Measurements from ENCODE around the gene SLMAP.
"Not testable (repeated sequence)": the region's sequence is repeated elsewhere in the genome, so short reads cannot be mapped to it uniquely, and the experiment has no call there.

SLMAP gene

DNA sequence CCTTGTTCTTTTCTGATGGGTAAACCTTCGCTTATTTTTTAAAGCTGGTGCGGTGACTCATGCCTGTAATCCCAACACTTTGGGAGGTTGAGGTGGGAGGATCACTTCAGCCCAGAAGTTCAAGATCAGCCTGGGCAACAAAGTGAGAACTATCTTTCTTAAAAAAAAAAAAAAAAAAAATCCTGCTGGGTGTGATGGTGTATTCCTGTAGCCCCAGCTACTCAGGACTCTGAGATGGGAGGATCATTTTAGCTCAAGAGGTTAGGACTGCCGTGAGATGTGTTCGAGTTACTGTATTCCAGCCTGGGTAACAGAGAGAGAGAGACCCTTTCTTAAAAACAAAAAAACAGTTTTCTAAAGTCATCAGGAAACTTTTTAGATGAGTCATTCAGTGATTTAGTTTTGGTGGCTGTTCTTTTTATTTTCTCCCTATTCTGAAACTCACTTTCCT, 37.7 kb downstream of the SLMAP start:
- DNase-seq (ENCODE audit: low read depth in 1 of 2, low spot score in 1 of 2) = no peak

DNA sequence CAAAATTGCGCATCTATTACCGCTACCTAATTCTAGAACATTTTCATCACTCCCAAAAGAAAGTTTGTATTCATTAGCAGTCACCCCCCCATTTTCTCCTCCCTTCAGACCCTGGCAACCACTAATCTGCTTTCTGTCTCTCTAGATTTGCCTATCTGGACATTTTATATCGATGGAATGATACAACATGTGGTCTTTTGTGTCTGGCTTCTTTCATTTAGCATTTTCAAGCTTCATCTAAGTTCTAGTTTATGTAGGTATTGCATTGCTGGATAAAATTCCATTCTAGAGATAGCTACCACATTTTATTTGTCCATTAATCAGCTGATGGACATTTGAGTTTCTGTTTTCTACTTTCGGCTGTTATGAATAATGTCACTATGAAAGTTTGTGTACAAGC, 38.4 kb downstream of the SLMAP start:
- DNase-seq (ENCODE audit: low read depth in 1 of 2, low spot score in 1 of 2) = no peak

DNA sequence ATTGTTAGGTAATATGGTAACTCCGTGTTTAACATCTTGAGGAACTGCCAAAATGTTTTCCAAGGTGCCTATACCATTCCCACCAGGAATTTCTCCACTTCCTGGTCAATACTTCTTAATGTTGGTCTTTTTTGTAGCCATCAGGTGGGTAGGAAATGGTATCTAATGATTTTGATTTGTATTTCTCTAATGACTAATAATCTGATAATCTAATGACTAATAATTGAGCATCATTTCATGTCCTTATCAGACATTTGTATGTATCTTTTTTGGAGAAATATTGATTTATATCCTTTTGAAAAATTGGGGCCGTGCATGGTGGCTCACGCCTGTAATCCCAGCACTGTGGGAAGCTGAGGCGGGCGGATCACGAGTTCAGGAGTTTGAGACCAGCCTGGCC, 38.8 kb downstream of the SLMAP start:
- no peak for DNase-seq (ENCODE audit: low read depth in 1 of 2, low spot score in 1 of 2)

DNA sequence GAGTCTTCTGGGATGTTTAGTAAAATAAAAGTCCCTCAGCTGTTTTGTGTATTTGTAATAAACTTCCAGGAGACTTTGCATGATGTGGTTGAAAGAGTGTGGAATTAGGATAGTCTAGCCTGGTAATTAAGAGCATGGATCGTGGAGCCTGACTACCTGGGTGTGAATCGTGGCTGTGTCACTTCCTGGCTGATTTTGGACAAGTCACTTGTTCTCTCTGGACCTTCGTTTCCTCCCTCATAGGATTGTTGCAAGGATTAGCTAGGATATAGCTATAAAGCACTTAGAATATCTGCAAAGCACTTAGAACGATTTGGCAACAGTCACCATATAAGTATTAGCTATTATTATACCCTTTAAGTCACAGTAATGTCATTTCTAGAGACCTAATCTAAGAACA, 40.2 kb downstream of the SLMAP start:
- no peak for DNase-seq (ENCODE audit: low read depth in 1 of 2, low spot score in 1 of 2)

DNA sequence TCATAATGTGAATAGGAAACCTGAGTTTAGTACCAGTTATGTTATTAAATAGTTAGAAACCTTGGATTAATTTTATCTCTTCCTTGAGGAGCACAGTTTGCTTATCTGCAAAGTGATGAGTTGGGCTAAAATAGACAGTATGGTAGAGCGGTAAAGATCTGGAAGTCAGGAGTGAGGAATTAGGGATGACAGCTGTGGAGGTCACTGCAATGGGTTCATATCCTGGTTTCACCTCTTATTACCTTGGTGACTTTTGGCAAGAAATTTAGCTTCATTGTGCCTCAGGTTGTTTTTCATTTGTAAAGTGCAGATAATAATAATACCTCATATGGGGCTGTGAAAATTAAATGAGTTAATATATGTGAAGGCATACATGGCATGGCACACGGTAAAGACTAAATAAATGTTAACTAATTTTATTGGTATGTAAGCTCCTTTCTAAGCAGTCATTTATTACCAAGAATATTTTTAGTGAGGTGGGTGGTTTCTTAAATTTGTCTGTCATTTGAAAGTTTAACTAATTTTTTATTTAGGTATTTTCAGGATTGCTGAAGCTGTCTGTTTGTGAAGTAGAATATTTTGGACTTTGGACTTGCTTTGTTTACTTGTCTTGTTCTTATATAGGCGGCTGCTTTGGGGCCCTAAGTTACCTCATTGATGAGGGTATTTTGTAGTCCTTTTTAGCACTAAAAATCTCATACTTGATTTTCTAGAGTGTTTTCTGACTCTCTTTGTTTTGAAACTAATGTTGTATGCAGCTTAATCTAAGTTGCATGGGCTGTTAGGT, 41.8 kb downstream of the SLMAP start:
- no peak for DNase-seq (ENCODE audit: low read depth in 1 of 2, low spot score in 1 of 2)

DNA sequence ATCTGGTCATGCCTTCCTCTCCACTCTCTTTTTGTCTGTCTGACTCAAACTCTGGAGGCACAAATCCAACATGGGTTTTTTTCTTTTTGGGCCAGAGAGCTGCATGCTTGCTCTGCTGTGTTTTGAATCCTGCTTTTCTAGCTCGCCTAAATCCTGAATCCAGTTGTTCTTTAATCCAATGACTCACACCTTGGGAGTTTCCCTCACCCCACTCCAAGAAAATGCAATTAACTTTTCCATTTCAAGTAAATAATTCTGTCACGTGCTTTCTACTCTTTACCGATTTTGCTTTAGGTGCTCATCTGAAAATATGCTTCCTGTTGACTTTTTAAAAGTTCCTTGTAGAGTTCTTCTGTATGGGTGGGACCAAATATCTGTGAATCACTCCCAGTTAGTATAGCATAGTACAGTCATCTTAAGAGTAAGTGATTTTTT, 47.6 kb downstream of the SLMAP start:
- no peak for DNase-seq (ENCODE audit: low read depth in 1 of 2, low spot score in 1 of 2)

DNA sequence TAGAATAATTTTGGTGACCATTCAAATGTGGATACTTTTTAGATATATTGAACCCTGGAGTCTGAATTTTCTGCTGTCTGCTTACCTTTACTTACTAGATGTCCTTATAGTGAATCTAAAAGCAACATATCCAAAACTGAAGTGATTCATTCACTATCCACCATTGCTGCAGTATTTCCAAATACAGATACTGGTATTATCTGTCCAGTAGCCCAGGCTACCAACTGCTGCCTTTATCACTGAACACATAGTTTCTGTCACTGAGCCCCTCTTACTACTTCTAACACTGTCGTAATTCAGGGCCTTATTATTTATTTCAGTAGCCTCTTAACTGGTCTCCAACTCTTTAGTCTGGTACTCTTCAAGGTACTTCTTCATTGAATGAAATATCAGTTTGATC, 49.2 kb downstream of the SLMAP start:
- no peak for DNase-seq (ENCODE audit: low read depth in 1 of 2, low spot score in 1 of 2)

DNA sequence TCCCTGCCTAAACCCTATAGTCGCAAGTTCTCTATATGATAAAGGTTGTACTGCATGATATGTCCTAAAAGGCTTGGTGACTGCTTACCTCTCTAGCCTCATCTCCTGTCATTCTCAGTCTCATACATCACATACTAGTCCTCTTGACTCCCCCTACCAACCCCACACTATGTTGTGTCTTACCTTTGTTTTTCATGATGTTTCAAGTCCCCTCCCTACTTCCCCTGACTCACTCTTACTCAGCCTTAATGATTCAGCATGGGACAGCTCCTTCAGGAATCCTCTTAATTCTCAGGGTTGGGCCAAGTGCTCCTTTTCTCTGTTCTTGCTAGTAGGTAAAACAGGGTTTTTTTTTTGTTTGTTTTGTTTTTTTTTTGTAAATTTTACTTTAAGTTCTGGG, 49.6 kb downstream of the SLMAP start:
- DNase-seq (ENCODE audit: low read depth in 1 of 2, low spot score in 1 of 2) = no peak

DNA sequence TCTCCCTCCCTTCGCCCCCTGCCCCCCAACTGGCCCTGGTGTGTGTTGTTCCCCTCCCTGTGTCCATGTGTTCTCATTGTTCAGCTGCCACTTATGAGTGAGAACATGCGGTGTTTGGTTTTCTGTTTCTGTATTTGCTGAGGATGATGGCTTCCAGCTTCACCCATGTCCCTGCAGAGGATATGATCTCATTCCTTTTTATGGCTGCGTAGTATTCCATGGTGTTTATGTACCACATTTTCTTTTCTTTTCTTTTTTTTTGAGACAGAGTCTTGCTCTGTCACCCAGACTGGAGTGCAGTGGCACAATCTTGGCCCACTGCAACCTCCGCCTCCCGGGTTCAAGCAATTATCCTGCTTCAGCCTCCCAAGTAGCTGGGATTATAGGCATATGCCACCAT, 50.1 kb downstream of the SLMAP start:
- DNase-seq (ENCODE audit: low read depth in 1 of 2, low spot score in 1 of 2) = not testable (repeated sequence)

DNA sequence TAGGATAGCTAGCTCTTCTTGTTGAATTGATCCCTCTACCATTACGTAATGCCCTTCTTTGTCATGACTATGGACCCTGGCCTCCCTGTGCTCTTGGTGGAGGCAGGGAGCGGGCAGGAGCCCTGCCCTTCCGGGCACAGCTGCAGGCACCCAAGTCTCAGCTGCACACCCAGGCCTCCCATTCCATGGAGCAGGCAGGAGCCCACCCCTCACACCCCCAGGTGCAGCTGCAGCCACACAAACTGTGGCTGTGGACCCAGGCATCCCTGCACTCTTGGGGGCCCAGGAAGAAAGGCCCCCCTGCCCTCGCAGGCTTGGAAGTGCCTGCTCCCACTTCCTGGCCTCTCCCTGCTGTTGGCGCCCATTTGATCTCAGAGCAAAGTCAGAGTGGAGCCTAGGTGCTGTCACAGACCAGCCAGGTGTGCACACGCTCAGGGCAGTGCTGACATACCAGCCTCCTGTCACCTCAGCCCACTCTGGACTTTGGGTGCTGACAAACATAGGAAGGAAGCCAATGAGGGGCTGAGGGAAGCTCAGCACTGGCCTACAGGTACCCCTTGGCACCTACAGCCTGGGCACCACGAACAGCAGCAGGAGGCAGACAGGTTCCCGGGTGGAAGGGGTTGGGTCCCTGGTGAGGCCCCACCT, 53.0 kb downstream of the SLMAP start:
- no peak for DNase-seq (ENCODE audit: low read depth in 1 of 2, low spot score in 1 of 2)

DNA sequence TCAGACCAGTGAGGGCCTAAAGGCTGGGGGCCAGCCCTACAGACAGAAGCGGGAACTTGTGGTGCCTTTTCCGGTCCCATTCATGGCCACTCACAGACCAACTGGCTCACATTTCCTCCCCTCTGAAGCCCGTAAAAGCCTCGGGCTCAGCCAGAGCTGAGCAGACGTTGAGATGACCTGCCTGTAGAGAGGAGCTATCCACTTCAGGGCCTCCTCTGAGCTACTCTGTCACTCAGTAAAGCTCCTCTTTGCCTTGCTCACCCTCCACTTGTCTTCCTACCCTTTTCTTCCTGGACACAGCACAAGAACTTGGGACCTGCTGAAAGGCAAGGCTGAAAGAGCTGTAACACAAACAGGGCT, 53.5 kb downstream of the SLMAP start:
- no peak for DNase-seq (ENCODE audit: low read depth in 1 of 2, low spot score in 1 of 2)

DNA sequence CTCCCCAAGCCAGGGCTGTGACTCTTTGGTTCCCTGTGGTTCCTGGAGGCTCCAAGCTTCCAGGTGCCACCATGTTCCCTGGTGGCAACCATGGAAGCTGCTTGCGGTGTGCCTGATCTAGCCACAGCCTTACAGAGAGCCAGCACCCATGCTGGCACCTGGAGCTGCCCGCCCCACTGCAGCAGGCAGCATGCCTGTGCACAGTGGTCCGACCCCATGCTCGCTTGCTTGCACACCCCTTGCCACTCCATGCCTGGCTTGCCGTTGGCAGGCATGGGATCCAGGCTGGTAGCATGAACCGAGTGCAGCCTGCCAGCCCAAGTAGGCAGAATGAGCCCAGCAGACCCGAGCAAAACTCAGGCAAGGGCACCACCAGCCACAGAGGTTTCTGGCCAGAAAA, 53.9 kb downstream of the SLMAP start:
- DNase-seq (ENCODE audit: low read depth in 1 of 2, low spot score in 1 of 2) = no peak

DNA sequence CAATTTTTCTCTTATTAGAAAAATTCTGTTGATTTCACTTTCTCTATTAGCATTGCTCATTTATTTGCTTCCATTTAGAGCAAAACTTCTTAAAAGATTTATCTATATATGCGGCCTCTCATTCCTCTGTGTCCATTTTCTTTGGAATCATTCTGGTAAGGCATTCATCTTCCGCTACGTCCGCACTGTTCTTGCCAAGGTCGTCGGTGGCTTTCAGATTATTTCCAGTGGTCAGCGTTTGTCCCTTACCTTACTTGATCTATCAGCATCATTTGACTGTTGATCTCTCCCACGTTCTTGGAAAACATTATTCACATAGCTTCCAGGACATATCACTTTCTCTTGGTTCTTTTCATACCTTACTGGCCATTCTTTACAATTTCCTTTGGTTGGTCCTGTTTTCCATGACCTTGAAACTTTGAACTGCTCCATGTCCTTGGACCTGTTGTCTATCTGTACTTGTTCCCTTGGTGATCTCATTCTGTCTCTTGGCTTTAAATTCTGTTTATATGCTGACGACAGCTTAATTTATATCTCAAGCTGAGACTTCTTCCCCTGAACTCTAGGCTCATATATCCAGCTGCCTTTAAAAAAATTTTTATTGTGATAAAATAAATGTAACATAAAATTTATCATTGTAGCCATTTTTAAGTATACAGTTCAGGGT, 54.5 kb downstream of the SLMAP start:
- no peak for DNase-seq (ENCODE audit: low read depth in 1 of 2, low spot score in 1 of 2)

DNA sequence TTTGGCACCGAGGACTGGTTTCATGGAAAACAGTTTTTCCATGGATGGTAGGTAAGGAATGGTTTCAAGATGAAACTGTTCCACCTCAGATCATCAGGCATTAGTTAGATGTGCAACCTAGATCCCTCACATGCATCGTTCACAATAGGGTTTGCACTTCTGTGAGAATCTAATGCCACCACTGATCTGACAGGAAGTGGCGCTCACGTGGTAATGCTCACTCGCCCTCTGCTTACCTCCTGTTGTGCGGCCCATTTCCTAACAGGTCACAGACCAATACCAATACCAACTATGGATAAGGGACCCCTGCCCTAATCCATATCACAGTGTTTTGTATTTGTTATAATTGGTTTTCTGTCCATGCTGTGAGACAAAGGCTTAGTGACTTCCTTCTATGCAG, 58.9 kb downstream of the SLMAP start:
- DNase-seq (ENCODE audit: low read depth in 1 of 2, low spot score in 1 of 2) = no peak

DNA sequence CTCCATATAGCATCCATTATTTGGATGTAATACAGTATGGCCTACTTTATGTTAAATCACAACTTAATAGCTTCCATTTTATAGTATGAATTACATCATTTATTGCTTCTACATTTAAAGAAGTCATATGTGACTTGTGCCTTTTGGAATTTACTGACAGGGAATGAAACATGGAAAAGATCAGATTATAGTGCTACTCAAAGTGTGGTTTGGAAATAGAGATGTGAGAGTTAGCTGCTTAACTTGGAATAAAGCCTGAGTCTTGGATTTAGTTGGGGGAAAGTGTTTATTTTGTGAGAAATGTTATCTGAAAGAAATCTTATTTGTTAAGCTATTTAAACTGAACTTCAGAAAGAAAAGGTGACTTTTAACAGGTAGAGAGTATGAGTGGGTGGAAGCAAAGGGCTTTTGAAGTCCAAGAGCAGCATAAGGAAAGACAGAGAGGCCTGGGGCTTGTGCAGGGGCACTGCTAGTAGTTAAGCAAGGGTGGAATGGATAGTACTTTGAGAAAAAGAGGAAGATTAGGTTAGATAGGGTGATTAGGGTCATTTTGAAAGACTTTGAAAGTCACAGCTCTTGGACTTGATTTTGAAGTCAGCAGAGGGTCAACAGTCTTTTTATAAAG, 60.5 kb downstream of the SLMAP start:
- DNase-seq (ENCODE audit: low read depth in 1 of 2, low spot score in 1 of 2) = no peak

DNA sequence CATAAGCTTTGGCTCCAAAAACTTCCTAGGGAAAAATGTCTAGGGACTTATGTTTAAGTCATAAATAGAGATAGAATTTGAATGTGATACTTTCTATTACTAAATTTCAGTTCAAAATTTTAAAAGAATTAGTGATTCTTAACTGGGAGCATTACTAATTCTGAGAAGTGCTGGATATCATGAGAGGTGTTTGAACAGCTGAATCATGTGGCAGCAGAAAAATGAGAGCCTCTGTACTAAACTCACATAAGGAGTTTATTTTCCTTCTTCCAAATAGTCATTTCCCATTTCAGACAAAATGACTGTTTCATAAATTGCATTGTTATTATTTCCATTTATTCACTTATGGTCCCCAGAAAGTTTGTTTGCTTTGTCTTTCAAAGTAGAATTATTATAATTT, 62.7 kb downstream of the SLMAP start:
- DNase-seq (ENCODE audit: low read depth in 1 of 2, low spot score in 1 of 2) = no peak

DNA sequence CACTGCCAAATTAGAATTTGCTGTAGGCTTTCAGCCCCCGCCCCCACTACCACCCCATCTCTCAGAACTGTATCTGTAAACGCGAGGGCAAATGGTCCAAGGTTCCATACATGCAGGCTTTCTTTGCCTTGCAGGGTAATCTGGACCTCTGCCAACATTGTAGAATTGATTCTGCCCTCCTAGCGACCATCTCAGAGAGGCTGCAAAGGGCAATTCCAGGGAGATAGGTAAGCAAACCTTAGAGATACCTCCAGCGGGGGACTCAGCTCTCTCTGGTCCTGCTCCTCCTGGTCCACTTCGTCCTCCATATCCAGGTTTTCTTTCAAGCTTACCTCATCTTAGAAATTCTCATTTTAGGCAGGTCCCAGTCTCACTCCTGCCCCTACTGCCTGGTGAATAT, 64.4 kb downstream of the SLMAP start:
- no peak for DNase-seq (ENCODE audit: low read depth in 1 of 2, low spot score in 1 of 2)

DNA sequence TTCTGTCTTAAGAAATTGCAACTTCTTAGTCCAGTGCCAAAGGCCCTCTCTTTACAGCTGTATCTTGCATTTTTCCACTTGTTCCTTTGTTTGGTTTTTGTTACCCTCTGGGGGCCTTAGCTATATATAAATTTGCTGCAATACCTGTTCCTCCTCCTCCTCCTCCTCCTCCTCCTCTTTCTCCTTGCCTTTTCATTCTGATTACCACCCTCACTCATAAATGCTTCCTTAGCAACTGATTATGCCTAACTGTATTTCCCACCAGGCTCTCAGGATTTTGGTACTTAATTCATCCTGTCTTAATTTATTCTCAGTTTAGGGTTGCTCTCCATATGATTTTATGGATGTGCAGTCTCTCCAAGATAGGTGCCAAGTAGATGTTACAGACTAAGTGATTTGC, 65.7 kb downstream of the SLMAP start:
- no peak for DNase-seq (ENCODE audit: low read depth in 1 of 2, low spot score in 1 of 2)

DNA sequence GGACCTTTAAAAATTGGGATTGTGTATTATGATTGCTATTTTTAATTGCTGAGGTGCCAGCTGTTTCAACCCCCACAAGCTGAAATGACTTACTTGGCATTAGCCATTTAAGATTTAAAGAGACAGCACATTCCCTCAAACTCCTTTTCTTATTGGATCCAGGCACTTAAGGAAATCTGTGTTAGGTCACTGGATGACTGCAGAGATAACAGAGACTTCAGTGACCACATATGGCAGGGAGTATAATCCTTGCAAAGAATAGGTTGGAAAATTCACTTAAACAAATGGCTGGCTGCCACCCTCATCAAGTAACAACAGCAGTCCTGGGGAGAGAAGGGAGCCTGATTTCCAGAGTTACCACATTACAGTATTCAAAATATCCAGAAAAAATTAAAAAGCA, 66.6 kb downstream of the SLMAP start:
- DNase-seq (ENCODE audit: low read depth in 1 of 2, low spot score in 1 of 2) = no peak

DNA sequence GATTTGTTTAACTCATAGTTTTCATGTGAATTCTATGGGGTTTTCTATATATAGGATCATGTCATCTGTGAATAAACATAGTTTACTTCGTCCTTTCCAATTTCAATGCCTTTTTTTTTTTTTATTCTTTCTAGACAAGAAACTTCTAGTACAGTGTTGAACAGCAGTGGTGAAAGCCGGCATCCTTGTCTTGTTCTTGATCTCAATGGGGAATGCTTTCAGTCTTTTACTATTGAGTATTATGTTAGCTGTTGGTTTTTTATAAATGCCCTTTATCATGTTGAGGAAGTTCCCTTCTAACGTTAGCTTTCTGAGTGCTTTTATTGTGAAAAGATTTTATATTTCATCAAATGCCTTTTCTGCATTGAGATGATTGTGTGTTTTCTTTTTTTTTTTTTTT, 69.0 kb downstream of the SLMAP start:
- DNase-seq (ENCODE audit: low read depth in 1 of 2, low spot score in 1 of 2) = no peak

DNA sequence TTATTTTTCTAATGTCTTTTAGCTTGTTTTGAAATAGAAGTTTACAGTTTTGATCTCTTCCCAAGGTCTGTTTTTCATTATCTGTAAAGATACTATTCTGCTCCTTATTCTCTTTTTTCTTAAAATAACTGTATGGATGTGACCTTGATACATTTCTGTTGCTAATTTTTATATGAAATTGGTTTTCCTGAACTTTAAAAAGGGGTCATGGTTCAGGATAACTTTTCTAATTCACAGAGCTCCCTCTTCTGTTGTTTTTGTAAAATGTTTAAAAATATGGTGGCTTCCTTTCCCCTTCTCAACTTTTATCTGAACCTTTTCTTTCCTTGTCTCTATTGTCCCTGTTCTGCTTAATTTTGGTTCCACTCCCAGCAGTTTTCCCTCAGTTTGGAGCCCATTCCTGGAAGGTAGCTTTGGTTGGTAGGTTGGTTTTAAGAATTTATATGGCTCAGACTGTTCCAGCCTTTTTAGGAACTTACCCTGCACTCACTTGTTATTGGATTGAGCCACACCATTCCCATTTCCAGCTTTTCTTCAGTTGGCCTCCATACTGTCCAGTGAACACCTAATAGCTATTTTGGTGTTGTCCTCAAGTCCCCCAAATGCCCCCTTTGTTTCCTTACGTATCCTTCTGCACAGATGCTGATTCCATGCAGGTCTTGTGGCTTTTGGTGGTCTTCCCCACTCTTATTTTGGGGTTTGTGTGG, 70.3 kb downstream of the SLMAP start:
- DNase-seq (ENCODE audit: low read depth in 1 of 2, low spot score in 1 of 2) = no peak
